Neutrophil (primary cell): ENCODE data around the gene PGM2L1.

ENCODE experiments used
- H3K27ac ChIP-seq: fragments of 200-600 bp; sonication (generic); 2 replicates; pipeline ENCODE4 v1.5.1; 2016; ENCODE audit warnings: mild to moderate bottlenecking, moderate library complexity
- H3K27me3 ChIP-seq: fragments of 200-600 bp; sonication (generic); 2 replicates; pipeline ENCODE4 v1.6.0; 2016; ENCODE audit warnings: mild to moderate bottlenecking
- H3K36me3 ChIP-seq: fragments of 200-600 bp; sonication (generic); 2 replicates; pipeline ENCODE4 v1.5.1; 2017
- H3K4me1 ChIP-seq, 2 experiments: fragments of 200-600 bp in 1 of 2; sonication (generic) in 1 of 2; 1 replicate in 1 of 2; 2 replicates in 1 of 2; pipeline versions ENCODE4 v1.5.1 to v1.6.1; 2013 to 2016; ENCODE audit warnings: low read depth in 1 of 2, low read length in 1 of 2, mild to moderate bottlenecking in 1 of 2, moderate library complexity in 1 of 2; ENCODE audit not compliant: control insufficient read depth in 1 of 2, insufficient read depth in 1 of 2
- H3K4me3 ChIP-seq, 2 experiments: fragments of 200-600 bp in 1 of 2; sonication (generic) in 1 of 2; 1 replicate in 1 of 2; 2 replicates in 1 of 2; pipeline ENCODE4 v1.5.1; 2013 to 2016; ENCODE audit warnings: low read depth in 1 of 2, low read length in 1 of 2, mild to moderate bottlenecking in 1 of 2, moderate library complexity in 1 of 2
- H3K9me3 ChIP-seq: fragments of 200-600 bp; sonication (generic); 2 replicates; pipeline ENCODE4 v1.5.1; 2016
- TF ChIP-seq, protein P1 (sequence below): fragments of 200-600 bp; sonication (generic); IDR thresholded peaks from 2 replicates; pipeline ENCODE4 v1.5.1; 2016; ENCODE audit warnings: antibody characterized with exemption

The PGM2L1 gene

DNA sequence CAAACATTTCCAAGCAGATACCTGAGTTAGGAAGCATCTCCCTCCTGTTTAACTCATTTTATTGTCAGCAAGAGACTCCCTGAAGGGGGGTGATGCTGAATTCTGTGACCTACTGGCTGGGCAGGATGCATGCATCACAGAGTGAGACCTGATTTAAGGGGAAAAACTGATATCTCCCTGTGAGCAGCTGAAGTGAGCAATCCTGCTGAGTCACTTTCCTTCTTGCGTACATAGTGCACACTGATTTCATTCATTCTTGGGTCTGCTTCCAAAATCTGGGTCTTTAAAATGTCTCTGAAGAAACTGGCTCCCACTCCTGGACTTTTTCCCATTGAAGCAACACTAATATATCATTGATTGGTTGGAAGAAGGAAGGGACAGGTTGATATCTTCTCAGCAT is 110.1 kb downstream of the PGM2L1 start:
- Histone ChIP-seq H3K4me3 (no peak overlapping the region), H3K36me3 (no peaks in the 10 kb centered on the region), H3K9me3 (no peaks in the 10 kb centered on the region), H3K4me1 (no peaks in the 10 kb centered on the region), H3K27ac (no peak overlapping the region), H3K27me3 (peaks cover 19% of the 10 kb centered on the region)
- TF ChIP-seq, protein P1, sequence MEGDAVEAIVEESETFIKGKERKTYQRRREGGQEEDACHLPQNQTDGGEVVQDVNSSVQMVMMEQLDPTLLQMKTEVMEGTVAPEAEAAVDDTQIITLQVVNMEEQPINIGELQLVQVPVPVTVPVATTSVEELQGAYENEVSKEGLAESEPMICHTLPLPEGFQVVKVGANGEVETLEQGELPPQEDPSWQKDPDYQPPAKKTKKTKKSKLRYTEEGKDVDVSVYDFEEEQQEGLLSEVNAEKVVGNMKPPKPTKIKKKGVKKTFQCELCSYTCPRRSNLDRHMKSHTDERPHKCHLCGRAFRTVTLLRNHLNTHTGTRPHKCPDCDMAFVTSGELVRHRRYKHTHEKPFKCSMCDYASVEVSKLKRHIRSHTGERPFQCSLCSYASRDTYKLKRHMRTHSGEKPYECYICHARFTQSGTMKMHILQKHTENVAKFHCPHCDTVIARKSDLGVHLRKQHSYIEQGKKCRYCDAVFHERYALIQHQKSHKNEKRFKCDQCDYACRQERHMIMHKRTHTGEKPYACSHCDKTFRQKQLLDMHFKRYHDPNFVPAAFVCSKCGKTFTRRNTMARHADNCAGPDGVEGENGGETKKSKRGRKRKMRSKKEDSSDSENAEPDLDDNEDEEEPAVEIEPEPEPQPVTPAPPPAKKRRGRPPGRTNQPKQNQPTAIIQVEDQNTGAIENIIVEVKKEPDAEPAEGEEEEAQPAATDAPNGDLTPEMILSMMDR, result no peak

- Histone ChIP-seq H3K4me1 (peaks cover 3 to 5% of the 10 kb centered on the region in 2 experiments), H3K27me3 (peaks cover 19% of the 10 kb centered on the region), H3K9me3 (no peaks in the 10 kb centered on the region), H3K36me3 (no peaks in the 10 kb centered on the region), H3K4me3 (no peak overlapping the region), H3K27ac (no peak overlapping the region)
- TF ChIP-seq, protein P1, result no peak
Measured at GRCh38 chr11:74284466-74284865, 113.8 kb downstream of the PGM2L1 start.

- peaks cover 3 to 13% of the 10 kb centered on the region in 2 experiments for H3K4me1 ChIP-seq
- no peaks in the 10 kb centered on the region for H3K36me3 ChIP-seq
- TF ChIP-seq, protein P1, result no peak
- H3K4me3 ChIP-seq, result no peak overlapping the region
- H3K9me3 ChIP-seq, result no peaks in the 10 kb centered on the region
- peaks cover 18% of the 10 kb centered on the region for H3K27me3 ChIP-seq
- no peak overlapping the region for H3K27ac ChIP-seq
Measured at GRCh38 chr11:74283580-74284180, 114.6 kb downstream of the PGM2L1 start.

DNA sequence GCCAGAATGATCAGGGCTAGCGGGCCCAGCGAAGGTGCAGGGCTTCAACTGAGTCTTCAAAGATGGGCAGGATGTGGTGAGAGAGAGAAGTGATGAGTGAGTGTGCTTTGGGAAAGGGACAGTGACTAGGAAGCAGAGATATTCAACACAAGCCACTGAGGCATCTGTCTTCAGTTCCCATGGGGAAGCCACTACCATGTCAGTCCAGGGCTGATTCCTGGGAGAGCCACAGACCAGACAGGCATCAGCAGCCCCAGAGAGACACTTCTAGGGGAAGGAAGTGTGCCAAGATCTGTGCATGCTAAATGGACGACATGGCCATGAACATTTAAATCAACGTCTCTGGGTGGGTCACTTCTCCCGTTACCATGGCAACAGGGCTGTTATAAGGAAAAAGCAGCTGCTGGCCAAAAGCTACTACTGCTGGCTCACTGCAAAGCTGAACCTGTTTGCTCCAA is 115.3 kb downstream of the PGM2L1 start:
- Histone ChIP-seq H3K4me3 (no peak overlapping the region), H3K36me3 (no peaks in the 10 kb centered on the region), H3K27me3 (peaks cover 11% of the 10 kb centered on the region), H3K9me3 (no peaks in the 10 kb centered on the region), H3K27ac (no peak overlapping the region), H3K4me1 (peaks cover 3 to 16% of the 10 kb centered on the region in 2 experiments)
- TF ChIP-seq, protein P1, result no peak

- H3K4me3 ChIP-seq, result no peak overlapping the region
- TF ChIP-seq, protein P1, result no peak
- no peaks in the 10 kb centered on the region for H3K9me3 ChIP-seq
- H3K36me3 ChIP-seq, result no peaks in the 10 kb centered on the region
- peaks cover 6% of the 10 kb centered on the region for H3K27me3 ChIP-seq
- peaks cover 3 to 16% of the 10 kb centered on the region in 2 experiments for H3K4me1 ChIP-seq
- H3K27ac ChIP-seq, result no peak overlapping the region
Measured at GRCh38 chr11:74282421-74282820, 115.8 kb downstream of the PGM2L1 start.
